Stomach (tissue), 9 donors: ENCODE data around the gene GDF2. TPM values are rescaled to one million over a fixed set of nuclear protein-coding genes. Genes with fewer than 3 reads are reported as not detected.

Experiments used
- DNase-seq, 2 donors: peaks; one replicate each; pipeline versions ENCODE4 v3.0.0 to v3.0.0-alpha.2; 2013 to 2019
- H3K27ac ChIP-seq, 5 donors: fragments of 200-600 bp in 4 of 5; sonication (generic) in 4 of 5; one replicate each; pipeline ENCODE4 v1.5.1; 2013 to 2019; ENCODE audit warnings: mild to moderate bottlenecking in 1 of 5, moderate library complexity in 1 of 5
- H3K27me3 ChIP-seq, 3 donors: fragments of 200-600 bp; sonication (generic); one replicate each; pipeline ENCODE4 v1.5.1; 2017 to 2019; ENCODE audit warnings: mixed run types in 1 of 3
- H3K36me3 ChIP-seq, 4 donors: fragments of 200-600 bp; sonication (generic); 1 replicate in 3 of 4; 2 replicates in 1 of 4; pipeline ENCODE4 v1.5.1; 2016 to 2019
- H3K4me1 ChIP-seq, 4 donors: fragments of 200-600 bp; sonication (generic); one replicate each; pipeline ENCODE4 v1.5.1; 2016 to 2019
- H3K4me3 ChIP-seq, 4 donors: fragments of 200-600 bp; sonication (generic) in 3 of 4; one replicate each; pipeline ENCODE4 v1.5.1; 2016 to 2019; ENCODE audit warnings: mild to moderate bottlenecking in 1 of 4
- H3K9me3 ChIP-seq, 4 donors: fragments of 200-600 bp; sonication (generic); one replicate each; pipeline ENCODE4 v1.5.1; 2016 to 2019
- EP300 ChIP-seq: sonication (generic); formaldehyde crosslinking; IDR thresholded peaks from one replicate; pipeline ENCODE4 v1.6.1; 2017; ENCODE audit warnings: antibody characterized with exemption
- POLR2A ChIP-seq, 4 donors: fragments of 450-650 bp; IDR thresholded peaks; one replicate each; pipeline ENCODE4 v1.6.1; 2016; ENCODE audit warnings: antibody characterized with exemption in 4 of 4, control low read depth in 2 of 4, mild to moderate bottlenecking in 1 of 4, moderate library complexity in 1 of 4
- POLR2AphosphoS5 ChIP-seq, 3 donors: sonication (generic); formaldehyde crosslinking; IDR thresholded peaks; one replicate each; pipeline ENCODE4 v1.6.1; 2016; ENCODE audit warnings: antibody characterized with exemption in 3 of 3
- WGBS, 5 donors: extraction: QIAGEN DNeasy Blood & Tissue Kit in 3 of 5; methylation state at CpG; one replicate each; pipeline versions ENCODE4 v1.1.5 to v1.1.7; 2013 to 2018; 5-methylcytosine and 5-hydroxymethylcytosine counted together
- intact Hi-C: fragments of 100-400 bp; cut with DNase I; formaldehyde crosslinking; loops from one replicate; pipeline ENCODE4 v1.15.1; 2023; ENCODE audit warnings: low total_unique reads
- polyA plus RNA-seq, 3 donors: library from polyadenylated mRNA; stranded (reverse); fragments of 200-250 nt; gene quantifications; one replicate each; pipeline ENCODE4 v1.2.3, GENCODE V29; 2013
- total RNA-seq, 5 donors: library from RNA; depleted of rRNA; stranded (reverse); fragments of >200 nt; gene quantifications; one replicate each; pipeline versions ENCODE4 v1.1.0 to v1.2.3, GENCODE V29; 2014 to 2016
- TF ChIP-seq, protein P1 (sequence below), 7 experiments: fragments of 450-650 bp in 4 of 7; fragments of 200-600 bp in 3 of 7; sonication (generic) in 3 of 7; IDR thresholded peaks; one replicate each; pipeline ENCODE4 v1.5.1; 2016 to 2019; ENCODE audit warnings: antibody characterized with exemption in 7 of 7, control low read depth in 2 of 7, mild to moderate bottlenecking in 1 of 7
- donor health status: healthy with polysubstance abuse.
- donor health status: Bipolar disorder and iron deficiency.
- donor health status: healthy.

The GDF2 gene
- total and polyA plus RNA-seq, 8 donors = not detected

GRCh38 chr10:47295411-47295810 is 26.8 kb upstream of the GDF2 start:
- peak in 1 of 2 donors; percentile 2 for DNase-seq
- TF ChIP-seq POLR2A (IDR thresholded peaks at IDR 0.05) (no peak), POLR2AphosphoS5 (IDR thresholded peaks at IDR 0.05) (no peak), EP300 (no peak)
- TF ChIP-seq, protein P1, sequence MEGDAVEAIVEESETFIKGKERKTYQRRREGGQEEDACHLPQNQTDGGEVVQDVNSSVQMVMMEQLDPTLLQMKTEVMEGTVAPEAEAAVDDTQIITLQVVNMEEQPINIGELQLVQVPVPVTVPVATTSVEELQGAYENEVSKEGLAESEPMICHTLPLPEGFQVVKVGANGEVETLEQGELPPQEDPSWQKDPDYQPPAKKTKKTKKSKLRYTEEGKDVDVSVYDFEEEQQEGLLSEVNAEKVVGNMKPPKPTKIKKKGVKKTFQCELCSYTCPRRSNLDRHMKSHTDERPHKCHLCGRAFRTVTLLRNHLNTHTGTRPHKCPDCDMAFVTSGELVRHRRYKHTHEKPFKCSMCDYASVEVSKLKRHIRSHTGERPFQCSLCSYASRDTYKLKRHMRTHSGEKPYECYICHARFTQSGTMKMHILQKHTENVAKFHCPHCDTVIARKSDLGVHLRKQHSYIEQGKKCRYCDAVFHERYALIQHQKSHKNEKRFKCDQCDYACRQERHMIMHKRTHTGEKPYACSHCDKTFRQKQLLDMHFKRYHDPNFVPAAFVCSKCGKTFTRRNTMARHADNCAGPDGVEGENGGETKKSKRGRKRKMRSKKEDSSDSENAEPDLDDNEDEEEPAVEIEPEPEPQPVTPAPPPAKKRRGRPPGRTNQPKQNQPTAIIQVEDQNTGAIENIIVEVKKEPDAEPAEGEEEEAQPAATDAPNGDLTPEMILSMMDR (IDR thresholded peaks at IDR 0.05) = no peak
- no peak overlapping the region for H3K27ac ChIP-seq
- peaks cover 8 to 13% (median 9%) of the 10 kb centered on the region in 4 donors for H3K4me1 ChIP-seq
- whole genome bisulfite sequencing, 5 donors = 78 to 92% (median 85%) methylated on average over 5 of the region's 5 CpGs
- H3K9me3 ChIP-seq = no peaks in the 10 kb centered on the region
- H3K36me3 ChIP-seq = no peaks in the 10 kb centered on the region
- intact Hi-C loops = no loop called here
- peaks cover 2 to 55% (median 16%) of the 10 kb centered on the region in 3 donors for H3K27me3 ChIP-seq
- H3K4me3 ChIP-seq = no peak overlapping the region

DNA sequence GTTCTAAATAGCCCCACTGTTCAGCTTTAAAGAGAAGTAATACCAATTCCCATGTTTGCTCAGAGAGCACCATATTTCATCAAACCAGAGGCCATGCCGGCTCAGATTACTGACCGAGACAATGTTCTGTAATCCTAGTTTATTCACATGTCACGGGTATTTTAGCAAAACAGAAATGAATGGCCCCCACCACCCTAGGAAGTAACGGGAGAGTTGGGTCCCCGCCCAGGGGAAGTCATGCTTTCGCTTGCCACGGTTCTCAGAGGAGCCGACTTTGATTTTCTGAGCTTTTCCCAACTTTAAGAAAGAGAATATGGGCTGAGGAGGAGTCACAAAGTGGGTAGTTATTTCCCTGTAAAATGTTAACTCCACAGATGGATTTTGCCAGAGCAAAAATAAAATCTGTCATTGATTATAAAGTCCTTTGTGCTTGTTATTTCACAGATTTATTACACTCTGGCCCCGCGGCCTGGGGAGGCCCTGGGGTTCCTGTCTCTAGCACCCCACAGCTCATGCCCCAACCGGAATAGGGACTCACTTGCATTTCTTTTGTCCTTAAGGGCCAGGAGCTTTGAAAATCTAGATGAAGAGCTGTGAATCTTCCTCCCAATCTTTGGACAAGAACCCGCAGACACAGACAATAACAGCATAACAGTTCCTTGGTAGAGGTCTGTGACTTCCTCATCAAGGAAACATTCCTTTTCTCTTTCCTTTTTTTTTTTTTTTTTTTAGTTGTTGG is 25.9 kb upstream of the GDF2 start:
- H3K27me3 ChIP-seq = peaks cover 3 to 64% (median 25%) of the 10 kb centered on the region in 3 donors
- DNase-seq = peak in 1 of 2 donors; percentile 21
- TF ChIP-seq POLR2A (IDR thresholded peaks at IDR 0.05) (no peak), EP300 (no peak), POLR2AphosphoS5 (IDR thresholded peaks at IDR 0.05) (no peak)
- TF ChIP-seq, protein P1 (IDR thresholded peaks at IDR 0.05) = no peak
- intact Hi-C loops = no loop called here
- no peaks in the 10 kb centered on the region for H3K36me3 ChIP-seq
- no peak overlapping the region for H3K27ac ChIP-seq
- peaks cover 12 to 20% (median 17%) of the 10 kb centered on the region in 4 donors for H3K4me1 ChIP-seq
- H3K4me3 ChIP-seq = no peak overlapping the region
- WGBS, 5 donors = 46 to 59% (median 49%) methylated on average over 12 of the region's 12 CpGs
- H3K9me3 ChIP-seq = no peaks in the 10 kb centered on the region

GRCh38 chr10:47296941-47297340 is 25.3 kb upstream of the GDF2 start:
- H3K4me3 ChIP-seq = no peak overlapping the region
- no peaks in the 10 kb centered on the region for H3K36me3 ChIP-seq
- 44 to 75% (median 65%) methylated on average over 1 of the region's 1 CpG for WGBS, 5 donors
- peaks cover 3 to 70% (median 29%) of the 10 kb centered on the region in 3 donors for H3K27me3 ChIP-seq
- no peak overlapping the region for H3K27ac ChIP-seq
- TF ChIP-seq EP300 (no peak), POLR2AphosphoS5 (IDR thresholded peaks at IDR 0.05) (no peak), POLR2A (IDR thresholded peaks at IDR 0.05) (no peak)
- TF ChIP-seq, protein P1 (IDR thresholded peaks at IDR 0.05) = no peak
- peaks cover 12 to 20% (median 17%) of the 10 kb centered on the region in 4 donors for H3K4me1 ChIP-seq
- no peaks in the 10 kb centered on the region for H3K9me3 ChIP-seq
- no peak for DNase-seq
- intact Hi-C loops = no loop called here

- H3K4me3 ChIP-seq = no peak overlapping the region
These were observed 24.3 kb upstream of the GDF2 start for GRCh38 chr10:47297866-47298540.

More at GRCh38 chr10:47297866-47298540, 24.3 kb upstream of the GDF2 start:
- peaks cover 12 to 20% (median 17%) of the 10 kb centered on the region in 4 donors for H3K4me1 ChIP-seq
- H3K36me3 ChIP-seq = no peaks in the 10 kb centered on the region
- 78 to 85% (median 80%) methylated on average over 12 of the region's 12 CpGs for WGBS, 5 donors
- H3K27ac ChIP-seq = no peak overlapping the region
- no peaks in the 10 kb centered on the region for H3K9me3 ChIP-seq
- TF ChIP-seq, protein P1 (IDR thresholded peaks at IDR 0.05) = no peak
- TF ChIP-seq EP300 (no peak), POLR2A (IDR thresholded peaks at IDR 0.05) (no peak), POLR2AphosphoS5 (IDR thresholded peaks at IDR 0.05) (no peak)
- intact Hi-C loops = no loop called here
- peaks cover 3 to 81% (median 29%) of the 10 kb centered on the region in 3 donors for H3K27me3 ChIP-seq
- no peak for DNase-seq
